ENCODE results near the gene SELL.

GRCh38 chr1:169690489-169690888 lies 20.9 kb downstream of the SELL start:
- TF ChIP-seq CTCF (IDR thresholded peaks at IDR 0.05; ENCODE audit: poor library complexity) (no peak), EZH2 (IDR thresholded peaks at IDR 0.05; ENCODE audit: borderline replicate concordance) (no peak)
